ENCODE measurements around the gene RNF123.

Gene RNF123

GRCh38 chr3:49706456-49707112, 17.2 kb downstream of the RNF123 start:
- no peak for TF ChIP-seq CTCF (IDR thresholded peaks at IDR 0.05; ENCODE audit: low read length, missing control alignments)
- H3K4me3 ChIP-seq (replicated peaks; ENCODE audit: low read depth, low read length), result no peak overlapping the region
- DNase-seq (ENCODE audit: low read depth), result no peak

GRCh38 chr3:49707113-49707480, 17.7 kb downstream of the RNF123 start:
- TF ChIP-seq CTCF (IDR thresholded peaks at IDR 0.05; ENCODE audit: low read length, missing control alignments), result no peak
- DNase-seq (ENCODE audit: low read depth), result no peak
- H3K4me3 ChIP-seq (replicated peaks; ENCODE audit: low read depth, low read length), result no peak overlapping the region

GRCh38 chr3:49709852-49710251, 20.5 kb downstream of the RNF123 start:
- no peak for DNase-seq (ENCODE audit: low read depth)
- H3K4me3 ChIP-seq (replicated peaks; ENCODE audit: low read depth, low read length), result no peak overlapping the region
- TF ChIP-seq CTCF (IDR thresholded peaks at IDR 0.05; ENCODE audit: low read length, missing control alignments), result no peak

DNA sequence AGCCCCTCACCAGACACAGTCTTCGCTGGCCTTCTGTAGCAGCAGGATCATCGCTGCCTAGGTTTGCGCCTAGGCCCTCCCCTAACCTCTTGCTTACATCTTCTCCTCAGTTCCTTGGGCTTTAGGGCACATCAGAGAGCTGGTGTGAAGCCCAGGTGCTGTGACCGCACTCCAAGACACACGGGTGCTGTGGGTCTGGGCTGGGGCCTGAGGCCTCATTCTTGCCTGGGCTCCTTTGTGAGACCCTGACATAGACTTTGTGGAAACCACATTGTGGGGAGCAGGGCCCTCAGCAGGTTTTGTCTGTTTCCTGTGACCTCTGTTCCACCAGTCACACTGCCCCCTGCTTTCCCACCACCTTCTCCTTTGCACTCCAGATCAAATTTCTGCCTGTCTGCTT, 22.1 kb downstream of the RNF123 start:
- DNase-seq (ENCODE audit: low read depth), result no peak
- H3K4me3 ChIP-seq (replicated peaks; ENCODE audit: low read depth, low read length), result no peak overlapping the region
- no peak for TF ChIP-seq CTCF (IDR thresholded peaks at IDR 0.05; ENCODE audit: low read length, missing control alignments)

- DNase-seq (ENCODE audit: low read depth), result no peak
- no peak for TF ChIP-seq CTCF (IDR thresholded peaks at IDR 0.05; ENCODE audit: low read length, missing control alignments)
- no peak overlapping the region for H3K4me3 ChIP-seq (replicated peaks; ENCODE audit: low read depth, low read length)
Measured at GRCh38 chr3:49712166-49712565, 22.8 kb downstream of the RNF123 start.

DNA sequence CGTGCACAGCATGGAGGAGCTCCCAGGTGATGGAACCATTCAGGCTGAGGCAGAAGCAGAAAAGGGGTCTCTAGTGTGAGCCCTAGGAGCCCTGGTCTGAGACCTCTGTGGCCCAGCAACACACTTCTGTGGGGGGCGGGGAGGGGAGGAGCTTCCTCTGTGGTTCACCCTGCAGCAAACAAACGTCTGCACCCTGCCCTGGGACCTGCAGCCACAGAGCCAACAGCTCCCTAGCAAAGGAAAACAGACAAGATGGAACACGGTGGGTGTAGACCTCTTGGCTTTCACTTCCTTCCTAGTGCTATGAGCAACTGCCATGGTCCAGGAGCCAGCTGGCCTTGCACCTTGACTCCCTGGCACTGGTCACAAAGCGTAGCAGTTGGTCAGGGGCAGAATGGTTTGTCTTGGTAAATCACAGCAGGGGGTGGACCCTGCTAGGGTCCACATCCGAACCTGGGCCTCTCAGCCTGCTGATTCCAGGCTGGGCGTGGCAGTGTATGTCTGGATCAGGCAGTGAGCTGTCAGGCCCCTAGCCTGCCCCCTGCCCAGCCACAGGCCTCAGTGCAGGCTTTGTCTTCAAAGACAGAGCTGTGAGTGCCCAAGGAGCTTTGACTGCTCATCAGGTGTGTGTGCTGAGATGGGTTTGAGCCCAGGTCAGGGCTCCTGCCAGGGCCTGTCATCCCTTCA, 23.4 kb downstream of the RNF123 start:
- no peak overlapping the region for H3K4me3 ChIP-seq (replicated peaks; ENCODE audit: low read depth, low read length)
- DNase-seq (ENCODE audit: low read depth), result no peak
- TF ChIP-seq CTCF (IDR thresholded peaks at IDR 0.05; ENCODE audit: low read length, missing control alignments), result no peak
